Skin of body (tissue), 2 donors: ENCODE measurements around the gene SUPT3H. TPM values are rescaled to one million over a fixed set of nuclear protein-coding genes. Genes with fewer than 3 reads are reported as not detected.

Experiments used
- DNase-seq: peaks from one replicate; lab custom pipeline; 2025; lab: John Stamatoyannopoulos, UW
- total RNA-seq: library from RNA; depleted of rRNA; stranded (reverse); fragments of >200 nt; gene quantifications from one replicate; pipeline ENCODE4 v1.2.3, GENCODE V29; 2014

Gene SUPT3H
- total RNA-seq, 1 donor from 2014 or later: 6.9 TPM

DNA sequence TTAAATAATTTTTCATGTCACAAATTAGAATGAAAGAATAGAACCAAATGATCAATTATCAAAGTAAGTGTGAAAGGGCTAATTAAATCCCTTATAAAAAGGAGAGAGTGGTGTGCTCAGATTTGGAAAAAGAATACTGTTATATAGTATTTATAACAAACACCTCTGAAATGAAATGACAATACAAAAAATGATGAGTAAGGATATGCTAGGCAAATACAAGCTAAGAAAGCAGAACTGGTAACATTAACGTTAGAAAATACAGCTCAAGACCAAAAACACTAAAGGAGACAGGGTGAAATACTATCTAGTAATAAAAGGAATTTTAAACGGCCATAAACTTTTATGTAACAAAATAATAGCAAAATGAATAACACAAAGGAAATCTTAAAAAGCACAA is 373.8 kb downstream of the SUPT3H start:
- no peak for DNase-seq

DNA sequence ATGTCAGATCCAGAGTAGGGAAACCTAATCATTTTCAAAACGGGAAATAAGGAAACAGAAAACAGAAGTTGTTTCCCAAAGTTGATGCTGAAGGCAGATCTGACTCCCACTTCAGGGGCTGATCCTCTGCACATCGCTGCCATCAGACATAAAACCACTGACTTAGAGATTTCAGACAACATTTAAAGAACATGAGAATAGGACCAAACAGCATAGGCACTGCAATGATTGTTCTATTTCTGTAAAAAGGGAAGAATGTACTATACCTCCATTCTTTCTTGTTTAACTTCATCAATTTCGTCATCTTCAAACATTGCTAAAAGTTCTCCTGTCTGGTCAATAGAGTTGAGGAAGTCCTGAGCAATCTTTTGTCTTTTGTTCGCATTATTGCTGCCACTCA is 374.3 kb downstream of the SUPT3H start:
- no peak for DNase-seq

DNA sequence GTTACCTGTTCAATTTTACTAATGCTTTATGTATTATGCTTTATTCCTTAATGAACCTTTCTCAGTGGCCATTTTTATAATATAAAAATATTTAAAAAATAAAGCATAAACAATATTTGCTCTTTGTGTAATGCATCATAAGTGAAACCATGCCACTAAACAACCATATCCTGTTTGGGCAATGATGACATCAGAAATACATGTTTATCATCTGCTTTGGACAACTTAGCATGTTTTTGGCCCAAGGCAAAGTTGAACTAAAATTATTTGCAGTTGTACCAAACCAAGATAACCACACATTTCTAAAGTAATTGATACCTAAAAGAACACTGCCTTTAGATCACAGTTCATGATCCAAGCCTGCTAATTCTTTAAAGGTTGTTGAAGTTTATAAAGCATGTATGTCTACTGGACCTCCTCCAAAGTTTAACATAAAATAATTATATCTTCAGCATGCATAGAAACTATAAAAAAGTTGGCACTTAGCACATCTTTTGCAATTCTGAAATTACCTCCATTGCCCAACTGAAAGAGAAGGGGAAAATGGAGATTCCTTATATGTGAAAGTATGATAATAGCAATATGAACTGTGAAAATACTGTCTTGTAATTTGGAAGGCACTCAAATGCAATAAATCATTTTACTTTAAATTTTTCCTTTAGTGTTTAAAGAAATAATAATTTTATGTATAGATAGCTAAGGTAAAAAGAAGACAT is 375.2 kb downstream of the SUPT3H start:
- DNase-seq: no peak

DNA sequence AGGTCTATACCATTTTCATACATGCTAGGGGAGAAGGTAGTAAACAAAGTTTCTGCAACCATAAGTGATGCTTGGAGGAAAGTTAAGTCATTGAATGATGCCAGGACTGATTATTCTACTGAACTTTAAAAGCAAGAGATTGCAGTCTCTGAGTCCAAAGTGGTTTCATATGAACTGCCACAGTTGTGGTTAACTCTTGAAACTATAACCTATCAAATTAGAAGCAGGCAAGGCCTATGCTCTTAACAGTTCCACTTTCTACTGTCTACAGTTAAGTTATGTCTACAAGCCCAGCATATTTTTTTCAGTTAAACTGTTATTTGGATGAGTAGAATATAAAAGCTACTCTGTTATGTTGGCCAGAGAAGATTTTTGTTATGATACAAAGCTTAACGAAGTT is 376.1 kb downstream of the SUPT3H start:
- no peak for DNase-seq

DNA sequence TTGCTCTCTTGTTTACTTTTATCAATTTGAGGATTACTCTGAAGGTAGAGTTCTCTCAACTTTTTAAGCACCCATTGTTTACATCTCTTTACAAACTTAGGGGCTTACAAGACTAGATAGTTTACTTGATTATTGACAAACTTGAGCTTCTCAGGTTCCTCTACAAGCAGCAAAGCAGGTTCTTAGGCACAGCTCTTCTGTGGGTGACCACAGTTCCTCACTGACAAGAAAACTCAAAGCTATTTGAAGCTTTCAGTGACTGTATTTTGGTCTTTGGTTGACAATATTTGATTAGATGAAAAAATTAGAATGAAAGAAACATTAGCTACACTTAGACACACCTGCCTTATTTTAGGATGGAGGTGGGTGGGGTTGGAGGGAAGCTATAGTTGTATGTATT is 376.9 kb downstream of the SUPT3H start:
- DNase-seq: no peak

DNA sequence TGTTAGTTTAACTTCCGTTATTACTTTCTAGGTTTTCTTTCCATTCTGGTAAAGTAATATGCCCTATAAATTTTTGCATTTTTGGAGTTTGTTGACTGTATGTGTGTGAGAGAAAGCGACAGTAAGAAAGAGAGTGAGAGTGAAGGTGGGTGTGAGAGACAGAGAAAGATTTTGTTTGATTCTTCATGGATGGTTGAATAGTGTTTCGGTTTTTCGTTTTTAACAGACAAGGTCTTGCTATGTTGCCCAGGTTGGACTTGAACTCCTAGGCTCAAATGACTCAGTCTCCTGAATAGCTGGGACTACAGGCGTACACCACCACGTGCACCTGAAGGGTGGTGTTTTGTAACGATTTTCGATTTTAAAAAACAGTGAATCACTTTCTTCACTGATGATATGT is 378.7 kb downstream of the SUPT3H start:
- DNase-seq: no peak

DNA sequence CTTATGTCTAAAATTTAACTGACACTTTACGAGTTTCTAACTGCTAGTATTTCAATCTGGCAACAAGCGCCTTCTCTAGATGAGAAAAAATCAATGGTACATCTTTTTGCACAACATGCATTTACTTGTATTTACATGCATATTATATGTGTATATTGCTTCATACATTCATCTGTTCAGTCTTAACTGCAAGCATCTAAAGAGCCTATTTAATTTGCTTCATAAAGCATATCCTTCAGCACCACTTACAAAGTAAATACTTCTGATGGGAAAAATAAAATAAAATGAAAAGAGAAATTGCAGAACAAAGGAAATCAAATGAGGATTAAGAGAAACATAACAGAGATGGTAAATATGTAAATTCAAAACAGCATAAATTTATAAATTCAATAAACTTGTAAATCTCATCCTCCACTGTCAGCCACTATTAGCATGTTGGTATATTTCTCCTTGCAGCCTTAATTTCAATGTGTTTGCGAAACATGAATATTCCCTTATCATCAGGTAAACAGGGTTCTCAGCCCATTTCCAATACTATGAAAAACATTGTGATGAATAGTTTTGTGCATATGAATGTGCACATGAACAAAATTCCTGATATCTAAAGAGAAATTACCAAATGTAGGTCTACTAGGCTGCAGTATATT is 382.1 kb downstream of the SUPT3H start:
- DNase-seq: no peak

DNA sequence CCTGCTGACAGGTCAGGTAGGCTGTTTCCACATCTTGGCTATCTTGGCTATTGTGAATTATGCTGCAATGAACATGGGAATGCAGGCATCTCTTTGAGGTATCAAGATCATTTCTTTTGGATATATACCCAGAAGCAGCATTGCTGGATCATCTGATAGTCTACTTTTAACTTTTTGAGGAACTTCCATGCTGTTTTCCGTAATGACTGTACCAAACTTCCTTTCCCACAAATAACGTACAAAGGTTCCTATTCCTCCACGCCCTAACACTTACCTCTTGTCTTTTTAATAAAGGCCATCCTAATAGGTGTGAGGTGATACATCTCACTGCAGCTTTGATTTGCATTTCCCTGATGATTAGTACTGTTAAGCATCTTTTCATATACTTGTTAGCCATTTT is 388.3 kb downstream of the SUPT3H start:
- no peak for DNase-seq

DNA sequence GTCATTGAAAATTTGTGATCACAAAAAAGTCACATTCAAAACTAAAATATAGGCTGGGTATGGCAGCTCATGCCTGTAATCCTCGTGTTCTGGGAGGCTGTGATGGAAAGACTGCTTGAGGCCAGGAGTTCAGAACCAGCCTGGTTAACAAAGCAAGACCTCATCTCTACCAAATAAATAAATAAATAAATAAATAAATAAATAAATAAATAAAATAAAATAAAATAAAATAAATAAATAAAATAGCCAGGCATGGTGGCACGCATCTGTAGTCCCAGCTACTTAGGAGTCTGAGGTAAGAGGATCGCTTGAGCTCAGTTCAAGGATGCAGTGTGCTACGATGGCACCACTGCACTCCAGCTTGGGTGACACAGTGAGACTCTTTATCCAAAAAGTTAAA is 392.7 kb downstream of the SUPT3H start:
- no peak for DNase-seq

DNA sequence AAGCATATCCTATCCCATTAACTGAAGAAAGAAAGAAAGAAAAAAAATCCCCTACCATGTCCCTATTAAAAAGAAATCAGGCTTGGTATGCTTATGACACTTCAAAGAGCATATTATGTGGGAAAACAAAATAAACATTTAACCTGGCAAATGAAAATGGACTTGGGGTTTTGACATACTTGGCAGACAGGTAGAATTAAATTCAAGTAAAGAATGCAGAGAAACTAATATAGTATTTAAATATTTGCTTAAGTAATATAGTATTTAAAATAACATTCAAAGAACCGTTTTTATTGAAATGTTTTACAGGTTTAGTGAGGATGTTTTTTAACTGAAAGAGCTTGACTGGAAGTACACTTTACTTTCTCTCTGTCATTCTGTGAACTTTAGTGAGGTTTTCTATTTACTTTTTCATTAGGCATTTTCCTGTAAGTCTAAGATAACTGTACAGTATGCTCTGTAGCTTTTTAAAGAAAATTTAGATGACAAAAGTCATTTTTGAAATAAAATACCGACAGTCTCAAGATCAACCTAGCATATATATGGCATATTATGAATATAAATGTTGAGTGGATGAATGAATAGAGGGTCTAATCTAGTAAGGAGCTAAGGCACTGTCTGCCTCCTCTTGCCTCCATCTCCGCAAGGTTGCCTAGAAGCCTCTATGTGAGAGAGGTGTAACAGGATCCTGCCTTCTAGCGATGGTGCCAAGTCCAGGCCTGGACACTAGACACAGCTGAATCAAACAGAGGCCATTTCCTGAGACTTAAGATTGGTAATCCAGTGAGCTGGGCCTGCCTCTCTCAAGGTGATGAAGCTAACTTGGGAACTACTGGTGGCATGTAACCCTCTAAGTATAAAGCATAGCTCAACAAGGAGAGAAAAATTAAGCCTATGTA is 394.0 kb downstream of the SUPT3H start:
- DNase-seq: no peak

DNA sequence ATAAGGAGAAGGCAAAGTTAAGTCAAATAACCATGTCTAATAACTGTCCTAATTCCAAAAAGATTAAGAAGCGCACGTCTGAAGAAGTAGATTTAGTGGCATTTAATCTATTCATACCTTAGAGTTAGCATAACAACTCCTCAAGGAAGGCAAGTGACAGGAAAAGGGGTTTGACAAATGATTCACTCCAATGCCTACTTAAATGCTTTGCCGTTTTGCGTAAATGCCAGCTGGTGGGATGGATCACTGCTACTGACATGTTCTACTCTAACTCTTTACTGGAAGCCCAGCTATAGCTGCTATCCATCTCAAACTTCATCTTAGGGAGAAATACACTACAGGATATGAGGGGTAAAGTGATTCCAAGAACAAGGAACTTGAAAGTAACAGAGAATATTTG is 396.9 kb downstream of the SUPT3H start:
- DNase-seq: no peak

DNA sequence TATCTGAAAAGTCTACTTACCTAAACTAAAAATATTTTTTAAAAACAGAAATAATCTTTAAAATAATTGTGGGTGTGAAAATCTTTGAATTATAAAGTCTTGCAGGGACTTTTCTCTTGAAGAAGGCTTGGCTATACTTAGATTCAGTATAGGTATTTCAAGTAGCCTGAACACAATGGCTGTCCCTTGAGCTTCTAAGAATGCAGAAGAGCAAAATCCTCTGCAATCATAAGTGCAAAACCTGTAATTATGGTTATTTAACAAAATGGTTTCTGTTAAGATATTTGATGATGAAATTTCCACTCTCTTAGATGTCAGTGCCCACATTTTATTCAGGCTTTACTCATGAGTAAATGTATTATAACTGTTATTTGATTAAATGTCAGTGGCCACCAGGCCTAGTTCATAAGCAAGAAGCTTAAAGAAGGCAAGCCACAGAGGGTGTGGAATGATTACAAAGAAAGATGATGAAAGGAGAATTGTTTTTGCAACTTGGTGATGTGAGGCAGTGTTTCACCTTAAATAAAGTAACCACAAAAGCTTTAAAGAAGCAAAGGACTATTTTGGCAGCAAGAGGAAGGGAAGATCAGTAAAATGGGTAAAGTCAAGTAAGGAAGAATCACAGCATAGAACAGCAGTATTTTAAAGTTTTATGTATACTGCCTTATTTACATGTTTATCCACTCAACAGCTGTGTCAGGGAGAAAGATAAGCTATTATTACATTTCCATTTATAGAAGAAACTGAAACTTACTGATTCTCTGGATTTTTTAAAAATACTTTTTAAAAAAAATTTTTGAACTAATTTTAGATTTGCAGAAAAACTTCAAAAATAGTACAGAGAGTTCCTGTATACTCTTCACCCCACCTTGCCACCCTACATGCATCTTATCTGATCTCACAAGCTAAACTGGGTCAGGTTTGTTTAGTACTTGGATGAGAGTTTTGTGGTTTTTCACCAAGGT is 400.8 kb downstream of the SUPT3H start:
- DNase-seq: no peak

DNA sequence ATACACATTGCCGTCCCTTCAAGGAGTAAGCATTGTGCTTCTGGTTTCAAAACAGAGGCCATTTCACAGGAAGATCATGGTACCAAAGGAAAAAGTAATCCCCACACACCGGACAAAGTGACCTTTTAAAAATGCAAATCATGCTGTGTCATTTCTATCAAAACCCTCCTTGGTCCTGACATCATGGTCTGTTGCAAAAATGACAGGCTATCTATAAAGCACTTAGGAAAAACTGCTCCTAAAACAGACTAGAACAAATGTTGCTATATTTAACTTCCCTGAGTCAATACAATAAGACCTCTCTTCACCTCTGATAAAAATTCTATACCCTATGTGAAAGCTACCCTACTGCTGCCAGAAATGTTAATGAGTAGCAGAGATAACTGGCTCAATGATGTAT is 403.2 kb downstream of the SUPT3H start:
- no peak for DNase-seq

DNA sequence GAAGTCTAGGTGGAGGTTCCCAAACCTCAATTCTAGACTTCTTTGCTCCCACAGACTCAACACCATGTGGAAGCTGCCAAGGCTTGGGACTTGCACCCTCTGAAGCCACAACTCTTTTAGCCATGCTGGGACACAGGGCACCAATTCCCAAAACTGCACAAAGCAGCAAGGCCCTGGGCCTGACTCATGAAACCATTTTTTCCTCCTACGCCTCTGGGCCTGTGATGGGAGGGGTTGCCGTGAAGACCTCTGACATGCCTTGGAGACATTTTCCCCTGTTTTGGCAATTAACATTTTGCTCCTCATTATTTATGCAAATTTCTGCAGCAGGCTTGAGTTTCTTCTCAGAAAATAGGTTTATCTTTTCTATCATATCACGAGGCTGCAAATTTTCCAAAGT is 405.0 kb downstream of the SUPT3H start:
- no peak for DNase-seq

DNA sequence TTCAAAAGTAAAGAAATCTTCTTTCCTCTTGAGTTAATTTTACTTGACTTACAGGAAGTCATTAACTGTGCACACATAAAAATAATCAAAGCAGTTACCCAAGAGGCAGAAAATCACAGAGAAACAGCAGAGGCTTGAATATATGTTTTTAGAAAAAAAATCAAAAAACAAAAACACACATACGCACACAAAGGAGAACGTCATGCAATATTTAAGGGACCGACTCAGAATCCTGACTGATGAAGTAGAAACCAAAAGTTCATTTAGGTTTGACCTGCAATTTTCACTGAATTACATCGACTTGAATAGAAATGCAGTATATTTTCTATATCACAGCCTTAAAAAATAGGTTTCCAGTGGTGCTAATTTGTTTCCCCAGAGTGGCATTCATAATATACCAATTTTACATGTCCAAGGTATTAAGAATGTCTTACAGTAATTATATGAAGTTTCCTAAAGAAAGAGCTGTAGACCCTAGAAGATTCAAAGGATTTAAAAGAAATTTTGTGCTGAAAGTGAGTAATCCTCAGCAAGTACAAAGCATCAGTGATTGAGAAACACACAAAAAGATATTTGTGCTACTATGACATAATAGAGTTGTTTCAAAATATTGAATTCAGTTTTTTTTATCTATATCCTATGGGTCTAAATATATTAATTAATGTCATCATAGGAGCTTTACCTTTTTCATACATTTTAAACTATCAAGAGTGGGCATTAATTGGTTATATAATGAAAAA is 408.1 kb downstream of the SUPT3H start:
- DNase-seq: no peak

DNA sequence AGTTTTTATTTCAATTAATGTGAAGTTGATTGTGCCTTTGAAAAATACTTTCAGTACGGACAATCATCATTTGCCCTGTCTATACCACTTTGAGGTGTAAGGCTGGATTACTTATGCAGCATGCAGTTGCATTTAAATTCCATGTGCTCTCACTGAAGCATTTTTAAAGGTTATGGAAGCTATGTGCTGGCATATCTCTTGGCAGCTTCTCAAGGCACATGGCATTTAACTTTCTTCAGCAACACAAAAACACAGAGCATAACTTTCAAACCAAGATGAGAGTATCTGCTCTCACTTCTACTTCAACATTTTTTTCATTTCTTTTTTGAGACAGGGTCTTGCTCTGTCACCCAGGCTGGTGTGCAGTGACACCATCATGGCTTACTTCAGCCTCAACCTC is 410.3 kb downstream of the SUPT3H start:
- no peak for DNase-seq

DNA sequence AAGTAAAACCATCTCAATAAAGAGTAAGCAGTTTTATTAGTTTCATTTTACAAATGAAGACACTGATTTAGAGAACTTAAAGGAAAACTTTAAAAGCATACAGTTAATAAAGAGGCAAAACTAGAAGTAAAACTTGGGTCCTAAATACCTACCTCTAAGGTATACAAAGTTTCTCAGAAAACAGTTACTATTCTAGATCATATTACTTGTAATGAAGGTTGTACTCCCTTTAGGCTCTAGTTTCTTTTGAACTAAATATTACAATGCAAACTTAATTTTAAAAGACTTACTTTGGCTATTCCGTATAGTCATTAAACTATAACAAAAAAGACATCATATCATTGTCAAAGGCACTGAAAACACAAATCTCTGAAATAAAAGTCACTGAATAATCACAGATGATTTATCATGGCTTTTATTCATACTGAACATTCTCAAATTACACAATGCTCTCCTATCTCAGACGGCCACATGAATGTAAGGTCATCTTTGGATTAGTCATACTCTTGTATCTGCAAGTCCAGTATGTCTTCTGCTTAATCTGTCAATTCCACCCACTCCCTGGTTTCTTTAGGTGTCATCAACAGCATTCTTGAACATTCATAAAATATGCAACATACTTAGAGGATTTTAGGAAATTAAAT is 411.2 kb downstream of the SUPT3H start:
- no peak for DNase-seq

DNA sequence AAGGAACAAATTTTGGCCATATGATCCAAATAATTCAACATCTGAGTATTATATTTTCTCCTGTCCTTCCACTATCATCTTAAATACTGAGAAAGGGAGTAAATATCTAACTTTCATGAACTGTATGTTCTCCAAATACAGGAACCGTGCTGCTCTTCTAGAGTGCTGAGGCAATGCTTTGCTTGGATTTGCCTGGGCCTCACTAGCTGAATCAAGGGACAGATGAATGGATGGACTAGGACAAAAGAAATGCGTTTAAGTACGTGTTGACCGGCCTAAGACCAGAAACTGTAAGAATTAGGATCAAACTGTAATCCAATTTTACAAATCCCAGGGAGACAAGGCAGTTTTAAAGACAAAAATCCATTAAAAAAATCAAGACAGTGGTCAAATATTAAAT is 412.0 kb downstream of the SUPT3H start:
- no peak for DNase-seq

DNA sequence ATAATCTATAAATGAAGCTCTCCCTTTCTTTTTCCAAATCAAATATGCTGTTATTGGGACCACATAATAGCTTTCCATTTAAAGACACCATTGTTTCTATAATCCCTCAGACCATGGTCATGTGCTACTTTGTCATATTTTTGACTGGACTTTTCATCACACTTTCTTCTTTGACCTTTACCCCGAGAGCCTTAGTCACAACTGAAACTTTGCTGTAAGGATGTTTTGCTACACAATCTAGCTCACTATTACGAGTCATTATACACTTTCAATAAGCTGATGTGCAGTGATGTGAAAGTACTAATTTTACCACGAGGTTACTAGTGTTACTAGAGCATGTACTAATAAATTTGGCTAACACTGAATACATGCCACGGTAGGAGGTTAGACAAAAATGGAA is 416.8 kb downstream of the SUPT3H start:
- DNase-seq: no peak

DNA sequence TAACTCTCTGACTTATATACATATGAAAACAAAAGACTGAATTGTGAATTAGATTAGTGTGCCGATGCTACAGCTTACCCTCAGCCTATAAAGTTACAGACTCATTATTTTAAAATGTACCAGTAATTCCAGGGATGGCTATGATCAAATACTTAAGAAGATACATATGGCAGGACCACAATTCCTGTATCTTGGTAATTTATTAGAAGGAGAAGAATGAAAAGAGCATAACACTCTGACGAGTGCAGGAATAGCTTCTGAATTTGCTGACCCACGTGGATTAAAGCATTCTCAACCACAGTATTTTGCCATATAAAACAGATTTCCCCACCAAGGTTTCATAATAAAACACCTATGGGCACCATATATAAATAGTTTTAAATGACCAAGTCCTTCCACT is 418.1 kb downstream of the SUPT3H start:
- DNase-seq: no peak
